Stromal cell of bone marrow (primary cell): Measurements from ENCODE around the gene CSF3.

Source experiments
- DNase-seq: peaks from one replicate; pipeline ENCODE4 v3.0.0-alpha.2; 2012; ENCODE audit warnings: low read depth

CSF3 gene, protein sequence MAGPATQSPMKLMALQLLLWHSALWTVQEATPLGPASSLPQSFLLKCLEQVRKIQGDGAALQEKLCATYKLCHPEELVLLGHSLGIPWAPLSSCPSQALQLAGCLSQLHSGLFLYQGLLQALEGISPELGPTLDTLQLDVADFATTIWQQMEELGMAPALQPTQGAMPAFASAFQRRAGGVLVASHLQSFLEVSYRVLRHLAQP

DNA sequence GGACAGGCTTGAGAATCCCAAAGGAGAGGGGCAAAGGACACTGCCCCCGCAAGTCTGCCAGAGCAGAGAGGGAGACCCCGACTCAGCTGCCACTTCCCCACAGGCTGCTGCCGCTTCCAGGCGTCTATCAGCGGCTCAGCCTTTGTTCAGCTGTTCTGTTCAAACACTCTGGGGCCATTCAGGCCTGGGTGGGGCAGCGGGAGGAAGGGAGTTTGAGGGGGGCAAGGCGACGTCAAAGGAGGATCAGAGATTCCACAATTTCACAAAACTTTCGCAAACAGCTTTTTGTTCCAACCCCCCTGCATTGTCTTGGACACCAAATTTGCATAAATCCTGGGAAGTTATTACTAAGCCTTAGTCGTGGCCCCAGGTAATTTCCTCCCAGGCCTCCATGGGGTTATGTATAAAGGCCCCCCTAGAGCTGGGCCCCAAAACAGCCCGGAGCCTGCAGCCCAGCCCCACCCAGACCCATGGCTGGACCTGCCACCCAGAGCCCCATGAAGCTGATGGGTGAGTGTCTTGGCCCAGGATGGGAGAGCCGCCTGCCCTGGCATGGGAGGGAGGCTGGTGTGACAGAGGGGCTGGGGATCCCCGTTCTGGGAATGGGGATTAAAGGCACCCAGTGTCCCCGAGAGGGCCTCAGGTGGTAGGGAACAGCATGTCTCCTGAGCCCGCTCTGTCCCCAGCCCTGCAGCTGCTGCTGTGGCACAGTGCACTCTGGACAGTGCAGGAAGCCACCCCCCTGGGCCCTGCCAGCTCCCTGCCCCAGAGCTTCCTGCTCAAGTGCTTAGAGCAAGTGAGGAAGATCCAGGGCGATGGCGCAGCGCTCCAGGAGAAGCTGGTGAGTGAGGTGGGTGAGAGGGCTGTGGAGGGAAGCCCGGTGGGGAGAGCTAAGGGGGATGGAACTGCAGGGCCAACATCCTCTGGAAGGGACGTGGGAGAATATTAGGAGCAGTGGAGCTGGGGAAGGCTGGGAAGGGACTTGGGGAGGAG, at the start of gene CSF3:
Gene CSF3 (plus strand): TSS at position 436 of the 993 bp plus-strand sequence. CDS start 35 bp downstream, at position 471.
- no peak for DNase-seq

DNA sequence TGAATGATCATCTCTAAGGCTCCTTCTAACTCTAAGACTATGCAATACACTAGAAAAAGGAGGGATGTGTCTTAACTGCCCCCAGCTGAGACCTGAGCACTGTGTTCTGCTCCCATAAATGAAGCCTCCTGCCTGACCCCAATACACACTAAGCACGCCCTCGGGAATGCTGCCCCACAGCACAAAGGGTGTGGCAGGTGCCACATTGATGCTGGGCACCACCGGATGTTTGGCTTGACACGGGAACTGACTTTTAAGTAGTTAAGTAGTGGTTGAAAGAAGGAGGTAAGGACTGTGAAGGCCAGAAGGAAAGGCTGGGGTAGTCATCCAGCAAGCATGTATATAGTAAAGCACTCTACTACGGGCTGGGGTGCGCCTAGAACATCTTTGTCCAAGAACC, 48.5 kb upstream of the CSF3 start:
- no peak for DNase-seq

DNA sequence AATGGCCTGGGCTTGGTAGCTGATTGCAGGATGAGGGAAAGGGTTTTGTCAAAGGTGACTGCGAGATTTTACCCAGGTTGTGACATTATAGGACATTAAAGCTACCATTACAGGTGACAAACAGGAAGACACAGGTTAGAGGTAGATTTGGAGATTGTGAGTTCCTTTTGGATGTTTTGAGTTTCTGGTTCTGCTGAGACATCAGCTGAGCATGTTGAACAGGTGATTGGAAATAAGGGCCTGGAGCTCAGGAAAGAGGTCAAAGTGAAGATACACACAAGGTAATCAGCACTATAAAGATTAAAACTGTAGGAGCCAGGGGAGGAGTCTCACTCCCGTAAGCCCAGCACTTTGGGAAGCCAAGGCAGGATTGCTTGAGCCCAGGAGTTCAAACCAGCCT, 46.5 kb upstream of the CSF3 start:
- no peak for DNase-seq

DNA sequence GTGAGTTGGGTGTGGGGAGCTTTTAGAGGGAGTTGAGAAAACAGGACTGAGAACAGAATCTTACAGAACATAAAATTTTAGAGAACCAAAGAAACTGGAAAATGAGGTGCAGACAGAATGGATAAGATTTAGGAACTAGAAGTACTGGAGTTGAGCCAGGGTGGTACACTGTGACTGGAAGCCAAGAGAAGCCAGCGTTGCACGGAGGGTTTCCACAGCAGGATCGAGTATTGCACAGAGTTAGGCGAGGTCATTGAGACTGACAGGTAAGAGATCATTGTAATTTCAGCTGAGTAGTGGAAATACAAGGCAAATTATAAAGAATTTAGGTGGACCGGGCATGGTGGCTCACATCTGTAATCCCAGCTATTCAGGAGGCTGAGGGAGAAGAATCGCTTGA, 45.9 kb upstream of the CSF3 start:
- DNase-seq: no peak

DNA sequence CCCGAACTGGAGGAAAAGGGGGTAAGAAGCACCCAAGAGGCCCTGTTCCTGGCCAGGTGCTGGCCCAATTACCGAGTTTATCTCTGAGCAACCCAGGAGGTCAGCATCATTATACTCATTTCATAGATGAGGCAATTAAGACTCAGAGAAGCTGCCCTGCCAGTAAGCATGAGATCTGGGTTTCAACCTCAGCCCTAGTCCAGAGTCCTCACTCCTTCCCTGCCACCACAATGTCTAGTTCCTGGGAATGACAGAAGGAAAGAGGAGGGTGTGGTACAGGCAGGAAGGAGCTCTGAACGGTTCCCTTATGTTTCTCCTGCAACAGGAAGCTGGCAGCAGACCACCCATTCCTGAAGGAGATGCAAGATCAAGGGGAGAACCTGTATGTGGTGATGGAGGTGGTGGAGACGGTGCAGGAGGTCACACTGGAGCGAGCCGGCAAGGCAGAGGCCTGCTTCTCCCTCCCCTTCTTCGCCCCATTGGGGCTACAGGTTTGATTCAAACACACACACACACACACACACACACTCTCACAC, 45.0 kb upstream of the CSF3 start:
- no peak for DNase-seq

DNA sequence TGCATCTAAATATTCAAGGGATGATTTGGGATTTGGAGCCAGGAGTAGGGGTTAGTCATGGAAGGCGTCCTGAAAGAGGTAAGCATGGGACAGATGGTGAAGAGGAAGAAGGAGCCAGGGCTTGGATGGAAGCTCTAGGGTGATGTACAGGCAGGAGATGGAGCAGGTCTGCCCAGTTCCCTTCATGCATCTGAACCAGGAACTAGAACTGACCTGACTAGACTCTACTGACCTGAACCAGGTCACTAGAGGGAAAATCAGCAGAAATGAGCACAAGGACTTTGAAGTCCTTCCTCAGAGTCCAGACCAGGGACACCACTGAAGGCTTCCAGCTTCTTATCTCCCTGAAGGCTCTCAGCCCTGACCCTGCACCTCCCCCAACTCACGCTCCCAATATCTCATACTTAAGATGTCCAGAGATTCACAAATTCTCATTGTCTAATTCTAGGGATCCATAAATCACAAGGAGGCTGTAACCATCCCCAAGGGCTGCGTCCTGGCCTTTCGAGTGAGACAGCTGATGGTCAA, 44.1 kb upstream of the CSF3 start:
- no peak for DNase-seq

DNA sequence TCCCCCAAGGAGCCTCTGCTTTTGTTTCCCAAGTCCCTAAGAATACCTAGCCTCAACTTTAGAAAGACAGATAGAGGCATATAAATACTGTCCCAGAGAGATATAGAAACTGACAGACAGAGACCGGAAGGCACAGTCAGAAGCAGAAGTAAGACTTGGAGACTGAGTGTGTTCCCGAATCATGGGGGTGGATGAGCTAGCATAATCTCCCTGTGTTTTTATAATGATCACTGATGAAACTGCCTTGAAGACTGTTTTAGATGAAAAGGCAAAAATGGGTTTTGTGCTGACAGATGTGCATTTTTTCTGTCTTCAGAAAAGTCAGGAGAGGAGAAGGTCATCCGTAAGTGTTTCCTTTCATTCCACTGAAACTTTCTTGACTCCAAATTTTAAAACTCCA, 43.0 kb upstream of the CSF3 start:
- DNase-seq: peak; percentile 30

DNA sequence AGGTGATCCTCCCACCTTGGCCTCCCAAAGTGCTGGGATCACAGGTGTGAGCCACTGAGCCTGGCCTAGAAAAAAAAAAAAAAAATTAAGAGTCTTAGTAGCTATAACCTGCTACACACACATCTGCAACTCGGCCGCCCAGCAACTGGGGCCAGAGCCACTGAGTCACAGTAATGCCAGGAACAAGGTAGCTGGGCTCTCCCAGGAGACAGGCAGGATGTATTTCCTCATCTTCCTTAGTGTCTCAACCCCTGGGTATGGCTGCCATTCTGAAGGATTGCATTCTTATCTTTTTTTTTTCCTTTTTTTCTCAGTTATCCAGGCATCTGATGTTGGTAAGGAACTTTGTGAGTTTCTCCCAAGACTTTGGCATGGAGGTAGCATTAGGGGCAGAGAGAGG, 41.7 kb upstream of the CSF3 start:
- no peak for DNase-seq

DNA sequence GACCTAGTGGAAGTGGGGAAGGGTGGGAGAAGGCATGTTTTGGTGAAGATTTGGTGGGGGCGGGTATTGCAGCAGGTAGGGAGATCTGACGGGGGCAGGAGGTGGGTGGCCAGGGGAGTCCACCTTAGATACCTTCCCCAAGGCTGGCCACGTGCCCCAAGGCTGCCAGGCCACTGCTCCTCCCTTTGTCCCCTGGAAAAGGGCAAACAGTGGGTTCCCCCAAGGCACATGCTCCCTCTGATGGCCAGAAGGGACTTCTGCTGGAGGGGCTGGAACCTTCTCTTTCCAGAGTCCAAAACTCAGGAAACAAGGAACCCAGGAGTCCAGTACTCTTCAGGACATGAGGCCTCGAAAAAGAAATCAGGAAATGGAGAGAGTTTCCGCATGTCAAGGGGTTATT, 40.8 kb upstream of the CSF3 start:
- no peak for DNase-seq

DNA sequence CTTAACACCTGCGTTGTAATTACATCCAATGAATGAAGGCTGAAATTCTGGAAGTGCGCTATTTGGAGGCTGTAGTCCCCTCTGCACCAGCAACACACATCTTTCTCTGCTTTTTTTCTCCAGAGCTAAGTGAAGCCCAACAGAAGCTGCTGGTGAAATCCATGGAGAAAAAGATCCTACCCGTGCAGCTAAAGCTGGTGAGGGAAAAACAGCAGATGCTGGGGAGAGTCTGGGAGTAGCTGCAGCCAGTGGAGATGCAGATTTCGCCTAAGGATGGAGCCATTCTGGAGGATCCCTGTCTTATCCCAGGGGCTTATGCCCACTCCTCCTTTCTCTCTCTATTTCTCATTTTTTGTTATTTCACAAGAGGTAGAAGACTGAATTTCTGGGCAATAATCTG, 39.4 kb upstream of the CSF3 start:
- DNase-seq: no peak

DNA sequence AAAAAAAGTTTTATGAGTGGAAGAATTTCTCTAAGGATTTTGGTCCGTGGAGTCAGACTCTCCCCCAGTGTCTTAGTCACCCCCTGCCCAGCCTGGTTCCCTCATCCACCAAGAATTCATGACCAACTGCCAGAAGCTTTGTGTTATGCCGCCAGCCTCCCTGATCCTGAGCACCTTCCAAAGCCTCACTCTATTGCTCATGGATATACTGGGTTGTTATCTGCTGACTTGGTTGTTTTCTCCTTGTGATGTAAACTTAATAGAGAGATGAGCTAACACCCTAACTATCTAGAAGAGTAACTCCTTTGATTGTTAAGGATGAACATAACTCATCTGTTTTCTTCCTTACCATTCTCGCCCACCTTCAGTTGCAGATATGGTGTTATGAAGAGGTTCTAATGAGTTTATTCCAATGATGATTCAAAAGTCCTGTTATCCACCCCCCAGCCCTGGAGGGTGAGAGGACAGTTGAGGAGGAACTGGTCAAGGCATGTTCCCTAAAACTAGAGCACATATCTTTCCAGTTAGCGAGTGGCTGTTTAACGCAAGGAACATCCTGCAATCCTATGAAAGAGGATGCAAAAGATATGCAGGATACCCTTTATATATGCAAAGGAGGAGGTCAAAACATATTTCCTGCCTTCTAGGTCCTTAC, 36.1 kb upstream of the CSF3 start:
- DNase-seq: peak; percentile 77

DNA sequence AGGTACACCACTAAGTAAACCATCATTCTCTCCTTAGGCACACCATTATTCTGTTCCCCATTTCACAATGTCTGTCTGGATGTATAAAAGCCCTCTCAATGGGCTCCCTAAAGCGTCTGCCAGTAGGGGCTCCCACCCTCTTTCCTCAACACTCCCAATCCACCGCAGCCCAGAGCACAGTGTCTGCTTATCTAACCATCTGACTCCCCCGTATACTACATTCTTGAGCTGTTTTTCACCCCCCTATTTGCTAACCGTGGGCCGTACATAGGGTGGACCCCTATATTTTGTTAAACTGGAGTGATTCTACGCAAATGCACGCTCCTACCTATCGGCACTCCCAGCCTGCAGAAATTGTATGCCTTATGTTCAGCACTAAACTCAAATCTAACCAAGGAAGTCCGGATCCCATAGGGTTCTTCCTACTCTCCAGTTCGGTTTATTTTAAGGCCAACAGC, 35.3 kb upstream of the CSF3 start:
- DNase-seq: no peak

DNA sequence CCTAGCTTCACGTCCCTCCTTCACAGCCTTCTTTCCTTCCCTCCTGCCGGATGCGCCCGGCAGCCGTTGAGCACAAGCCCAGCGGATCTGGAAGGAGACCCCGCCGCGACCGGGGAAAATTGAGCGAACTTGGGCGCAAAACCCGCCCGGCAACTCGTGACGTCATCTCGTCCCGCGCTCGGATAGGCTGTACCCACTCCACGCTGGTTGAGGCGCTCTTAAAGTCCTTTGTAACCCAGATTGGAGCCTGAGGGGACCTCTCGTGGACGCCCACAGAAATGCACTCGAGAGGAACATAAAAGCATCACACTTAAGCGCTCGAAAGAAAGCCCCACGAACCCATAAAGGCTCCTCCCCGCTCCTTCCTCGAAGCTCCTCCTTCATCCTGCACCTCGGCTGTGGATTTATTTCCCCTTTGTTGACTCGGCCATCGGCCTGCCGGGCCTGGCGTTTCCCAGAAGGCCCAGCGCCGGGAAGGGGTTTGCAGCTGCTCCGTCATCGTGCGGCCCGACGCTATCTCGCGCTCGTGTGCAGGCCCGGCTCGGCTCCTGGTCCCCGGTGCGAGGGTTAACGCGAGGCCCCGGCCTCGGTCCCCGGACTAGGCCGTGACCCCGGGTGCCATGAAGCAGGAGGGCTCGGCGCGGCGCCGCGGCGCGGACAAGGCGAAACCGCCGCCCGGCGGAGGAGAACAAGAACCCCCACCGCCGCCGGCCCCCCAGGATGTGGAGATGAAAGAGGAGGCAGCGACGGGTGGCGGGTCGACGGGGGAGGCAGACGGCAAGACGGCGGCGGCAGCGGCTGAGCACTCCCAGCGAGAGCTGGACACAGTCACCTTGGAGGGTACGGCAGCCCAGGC, 34.7 kb upstream of the CSF3 start, which contains the start of gene PSMD3:
Gene PSMD3 (plus strand): TSS at position 457 of the 856 bp plus-strand sequence. CDS start 164 bp downstream, at position 621.
- peak; percentile 100 for DNase-seq

DNA sequence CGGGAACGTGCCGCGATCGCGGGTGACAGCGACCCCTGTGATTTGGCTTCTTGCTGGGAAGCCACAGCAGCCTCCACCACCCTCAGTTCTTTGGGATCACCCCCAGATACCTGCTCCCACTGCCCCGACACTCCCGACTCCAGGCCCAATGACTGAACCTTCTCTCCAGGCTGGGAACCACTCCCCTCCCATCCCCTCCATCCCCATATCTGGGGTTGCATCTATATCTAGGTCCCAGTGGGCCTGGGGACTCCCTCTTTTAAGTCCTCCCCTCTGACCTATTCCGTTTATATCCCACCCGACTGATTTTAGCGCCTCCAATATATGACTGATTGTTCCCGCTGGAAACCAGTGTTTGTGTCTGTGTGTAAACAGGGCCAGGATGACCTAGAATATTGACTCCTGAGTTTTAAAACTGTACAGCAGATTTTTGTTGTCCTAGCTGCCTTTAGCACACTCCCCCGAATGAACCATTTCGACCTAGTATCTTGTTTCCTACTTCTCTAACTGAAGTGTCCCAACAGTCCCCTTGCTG, 34.0 kb upstream of the CSF3 start:
- DNase-seq: no peak

DNA sequence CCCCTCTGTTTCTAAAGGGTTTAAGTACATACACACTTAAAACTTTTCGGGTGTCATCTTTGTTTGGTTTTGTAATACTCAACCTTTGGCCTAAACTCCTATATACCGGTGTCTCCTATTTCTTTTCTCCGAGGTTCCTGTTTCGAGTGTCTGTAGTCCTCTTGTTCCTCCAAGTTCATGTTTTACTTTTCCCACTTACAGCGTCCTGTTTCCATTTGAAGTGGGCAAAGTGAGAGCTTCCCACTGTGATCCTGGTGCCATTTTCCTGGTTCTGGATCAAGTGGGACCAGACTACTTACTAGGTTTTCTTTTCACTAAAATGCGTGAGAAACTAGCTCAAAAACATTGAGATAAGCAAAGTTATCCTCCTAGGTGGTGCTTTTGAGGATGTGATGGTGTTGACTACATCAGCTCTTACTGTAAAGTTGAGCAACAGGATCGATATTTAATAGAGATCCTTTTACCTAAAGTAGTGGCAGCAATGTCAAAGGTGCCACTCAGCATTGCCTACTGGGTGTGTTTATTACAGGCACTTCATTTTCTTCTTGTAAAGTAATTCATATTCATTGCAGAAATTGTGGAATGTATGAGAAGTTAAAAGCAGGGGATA, 33.4 kb upstream of the CSF3 start:
- no peak for DNase-seq

DNA sequence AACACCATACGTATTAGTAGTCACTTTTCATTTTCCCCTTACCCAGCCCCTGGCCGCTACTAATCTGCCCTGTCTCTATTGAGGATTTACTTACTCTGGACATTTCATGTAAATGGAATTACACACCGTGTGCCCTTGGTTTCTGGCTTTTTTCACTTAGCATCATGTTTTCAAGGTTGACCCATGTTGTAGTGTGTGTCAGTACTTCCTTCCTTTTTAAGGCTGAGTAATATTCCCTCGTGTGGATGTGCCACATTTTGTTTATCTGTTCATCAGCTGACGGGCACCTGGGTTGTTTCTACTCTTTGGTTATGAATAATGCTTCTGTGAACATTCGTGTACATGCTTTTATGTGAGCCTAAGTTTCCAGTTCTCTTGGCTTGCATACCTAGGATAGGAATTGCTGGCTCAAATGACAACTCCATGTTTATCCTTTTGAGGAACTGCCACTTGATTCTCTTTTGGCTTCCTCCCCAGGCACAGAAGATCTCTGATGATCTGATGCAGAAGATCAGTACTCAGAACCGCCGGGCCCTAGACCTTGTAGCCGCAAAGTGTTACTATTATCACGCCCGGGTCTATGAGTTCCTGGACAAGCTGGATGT, 26.9 kb upstream of the CSF3 start:
- DNase-seq: no peak

DNA sequence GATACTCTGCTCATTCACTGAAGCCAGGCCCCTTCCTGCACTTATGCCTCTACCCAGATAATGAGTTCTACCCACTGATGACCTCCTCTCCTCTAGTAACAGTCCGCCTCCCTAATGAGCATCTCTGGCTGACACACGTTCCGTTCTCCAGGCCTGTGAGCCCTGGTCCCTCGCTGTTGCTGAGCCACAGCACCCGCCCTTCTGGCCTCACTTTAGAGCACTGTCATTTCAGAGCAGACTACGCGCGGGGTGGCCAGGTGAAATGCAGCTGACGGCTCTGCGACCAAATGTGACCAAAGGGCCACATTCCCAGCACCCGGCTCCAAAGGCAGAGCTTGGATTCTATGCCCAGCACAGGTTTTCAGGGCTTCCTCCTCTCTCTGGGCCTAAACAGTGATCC, 20.8 kb upstream of the CSF3 start:
- DNase-seq: no peak

DNA sequence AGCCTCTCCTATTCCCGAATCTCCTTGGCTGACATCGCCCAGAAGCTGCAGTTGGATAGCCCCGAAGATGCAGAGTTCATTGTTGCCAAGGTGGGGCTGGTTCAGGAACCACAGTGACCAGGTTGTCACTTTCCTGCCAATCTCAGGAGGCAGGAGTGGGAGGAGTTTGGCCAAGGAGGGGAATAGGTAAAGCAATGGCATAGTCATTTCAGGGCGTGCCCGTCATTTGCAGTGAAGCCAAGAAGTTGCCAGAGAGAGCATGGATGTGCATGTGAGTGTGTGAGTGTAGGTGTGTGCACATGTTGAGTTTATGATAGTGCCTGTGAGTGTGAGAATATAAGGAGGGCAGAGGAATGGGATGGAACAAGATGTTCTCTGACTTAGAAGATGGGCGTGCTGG, 19.8 kb upstream of the CSF3 start:
- no peak for DNase-seq

DNA sequence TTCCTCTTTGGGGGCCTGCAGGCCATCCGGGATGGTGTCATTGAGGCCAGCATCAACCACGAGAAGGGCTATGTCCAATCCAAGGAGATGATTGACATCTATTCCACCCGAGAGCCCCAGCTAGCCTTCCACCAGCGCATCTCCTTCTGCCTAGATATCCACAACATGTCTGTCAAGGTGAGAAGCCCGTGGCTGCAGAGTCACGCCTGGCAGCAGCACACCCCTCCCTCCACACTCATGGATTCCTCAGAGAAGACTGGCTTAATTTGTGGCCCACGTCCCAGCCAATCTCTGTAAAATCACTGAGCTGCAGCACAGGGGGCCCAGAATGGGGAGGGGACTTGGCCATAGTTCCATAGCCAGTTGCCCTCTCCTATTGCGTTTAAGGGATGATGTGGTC, 19.1 kb upstream of the CSF3 start:
- DNase-seq: no peak

DNA sequence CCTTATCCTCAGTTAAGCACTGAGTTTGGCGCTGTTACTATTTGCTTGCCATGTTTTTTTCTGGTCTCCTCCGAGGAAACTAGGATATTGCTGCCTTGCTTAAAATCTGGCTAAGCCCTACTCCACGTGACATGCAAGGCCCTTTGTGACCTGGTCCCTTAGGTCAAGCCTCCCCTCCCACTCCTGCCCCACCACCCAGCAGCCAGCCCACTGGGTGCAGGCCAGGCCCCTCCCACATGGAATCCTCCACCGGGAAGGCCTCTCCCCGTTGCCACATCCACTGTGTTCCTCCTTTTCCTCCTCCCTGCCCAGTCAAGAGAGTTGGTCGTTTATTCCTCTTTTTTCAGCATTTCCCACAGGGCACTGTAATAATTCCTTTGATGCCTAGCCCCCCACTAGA, 18.4 kb upstream of the CSF3 start:
- DNase-seq: no peak
